ENCODE results near the gene RPS21. TPM values are rescaled to one million over a fixed set of nuclear protein-coding genes. Genes with fewer than 3 reads are reported as not detected.

RPS21 gene
- total and polyA plus RNA-seq, 2 of the 4 experiments (the other 2 are of a cell fraction) = 2,710 to 4,298 TPM

GRCh38 chr20:62423326-62423706 lies 36.4 kb downstream of the RPS21 start:
- intact Hi-C loops (cut with micrococcal nuclease) = no loop called here
- no peak for ATAC-seq (ENCODE audit: low read depth)

More at GRCh38 chr20:62423326-62423706, 36.4 kb downstream of the RPS21 start:
- H2AFZ ChIP-seq (replicated peaks; ENCODE audit: low read length, poor library complexity) = no peak overlapping the region
- CTCF ChIA-PET = no interaction called here
- no peak overlapping the region for H2AK5ac ChIP-seq (ENCODE audit: low read depth, low read length)
- no peak overlapping the region for H2BK5ac ChIP-seq (ENCODE audit: low read depth, low read length, poor library complexity, severe bottlenecking)
- no peaks in the 10 kb centered on the region for H3K9me3 ChIP-seq (ENCODE audit: control insufficient read depth, insufficient read depth, low read length)
- WGBS, 2 experiments (ENCODE audit: extremely low coverage in 2 of 2, insufficient read length in 1 of 2) = 80% methylated on average over 4 of the region's 10 CpGs; no CpG with 5 or more reads in 1 of the 2 experiments
- H4K8ac ChIP-seq (ENCODE audit: low read depth in 2 of 2, low read length in 2 of 2) = no peak overlapping the region
- no peak for TF ChIP-seq CHD1 (IDR thresholded peaks at IDR 0.05; ENCODE audit: low read depth, low read length)
- TF ChIP-seq NFE2L2 (IDR thresholded peaks at IDR 0.05; ENCODE audit: low read depth, low read length) = no peak
- no peak for TF ChIP-seq BHLHE40 (IDR thresholded peaks at IDR 0.05; ENCODE audit: low read depth, low read length)
- TF ChIP-seq CTCF (conservative IDR thresholded peaks at IDR 0.05; ENCODE audit: low read depth, low read length) = no peak
- no peak for TF ChIP-seq RCOR1 (IDR thresholded peaks at IDR 0.05; ENCODE audit: insufficient replicate concordance, low read length)
- no peak for TF ChIP-seq MXI1 (IDR thresholded peaks at IDR 0.05; ENCODE audit: borderline replicate concordance, low read depth, low read length)
- TF ChIP-seq ELK1 (IDR thresholded peaks at IDR 0.05; ENCODE audit: borderline replicate concordance, low read depth, low read length) = no peak
- no peak for TF ChIP-seq MAFK (IDR thresholded peaks at IDR 0.05; ENCODE audit: low read depth, low read length)
- no peak for TF ChIP-seq RFX5 (IDR thresholded peaks at IDR 0.05; ENCODE audit: low read depth, low read length)
- H3K4me3 ChIP-seq (ENCODE audit: insufficient read depth, low read depth, low read length) = no peak overlapping the region
- in situ Hi-C loops (cut with MboI; ENCODE audit: low sequenced_read_pairs) = no loop called here
- DNase-seq = no peak
- no peak overlapping the region for H3K56ac ChIP-seq (ENCODE audit: extremely low read depth, insufficient read depth, low read length)
- H4K91ac ChIP-seq (ENCODE audit: insufficient read depth, low read depth, low read length) = no peak overlapping the region
- no peaks in the 10 kb centered on the region for H3K4me1 ChIP-seq (ENCODE audit: control insufficient read depth, insufficient read depth, low read length)
- H4K5ac ChIP-seq (ENCODE audit: low read depth, low read length) = no peak overlapping the region
- H3K18ac ChIP-seq (ENCODE audit: low read depth, low read length) = no peak overlapping the region
- H3K23ac ChIP-seq (ENCODE audit: low read depth, low read length) = no peak overlapping the region
- peaks cover 6% of the 10 kb centered on the region; the same call in 1 of the 2 replicates for H3K9me1 ChIP-seq (ENCODE audit: insufficient read depth, low read length)
- dilution Hi-C loops (cut with HindIII; ENCODE audit: low sequenced_read_pairs, unreplicated experiment) = no loop called here
- no peak overlapping the region for H3K27ac ChIP-seq (ENCODE audit: insufficient read depth, low read length)
- H3K4ac ChIP-seq (ENCODE audit: low read depth, low read length) = no peak overlapping the region
- no peak overlapping the region for H2BK120ac ChIP-seq (ENCODE audit: low read depth, low read length)
- H3K79me1 ChIP-seq (ENCODE audit: low read depth in 1 of 2, low read length in 2 of 2) = no peaks in the 10 kb centered on the region
- peaks cover 12% of the 10 kb centered on the region; the same call in 1 of the 2 replicates for H3K27me3 ChIP-seq (ENCODE audit: control insufficient read depth, insufficient read depth, low read length)
- H3K14ac ChIP-seq (replicated peaks; ENCODE audit: low read depth, low read length) = no peak overlapping the region
- H2BK15ac ChIP-seq (ENCODE audit: low read depth, low read length) = no peak overlapping the region
- H2BK20ac ChIP-seq (ENCODE audit: low read depth, low read length) = no peak overlapping the region
- BruUV-seq (replicated peaks) = no TSS peak
- no peaks in the 10 kb centered on the region for H3K36me3 ChIP-seq (ENCODE audit: control insufficient read depth, insufficient read depth, low read length)
- no peaks in the 10 kb centered on the region; the same call in 1 of the 2 replicates for H4K20me1 ChIP-seq (ENCODE audit: insufficient read depth, low read length)
- H3K4me2 ChIP-seq (ENCODE audit: low read depth, low read length) = no peak overlapping the region
- no peak overlapping the region for H3K9ac ChIP-seq (ENCODE audit: low read depth, low read length)
- no peak overlapping the region for H2AK9ac ChIP-seq (replicated peaks; ENCODE audit: low read depth, low read length, poor library complexity)
- POLR2A ChIA-PET (ENCODE audit: unreplicated experiment) = no interaction called here

All from IMR-90 (cell line).